Measurements from ENCODE around the gene XPA. TPM values are rescaled to one million over a fixed set of nuclear protein-coding genes. Genes with fewer than 3 reads are reported as not detected.

XPA gene
- total and polyA plus RNA-seq, 2 of the 8 experiments (the other 6 are each of a cell fraction or from before 2014, with no cell fraction given) = 0.24 to 2.6 TPM

GRCh38 chr9:97673922-97674321 lies 23.2 kb downstream of the XPA start:
- H3K23ac ChIP-seq (ENCODE audit: insufficient read length) = no peak overlapping the region
- CTCF ChIA-PET (ENCODE audit: partially characterized antibody) = interaction anchor here (1.0 kb wide), 1 partner anchor 75 kb away, joined by 4 read pairs; no protein-coding TSS in a partner anchor
- FAIRE-seq = no peak
- no peak overlapping the region for H3K4ac ChIP-seq (replicated peaks; ENCODE audit: insufficient read length, low read depth, low read length)
- no peaks in the 10 kb centered on the region for H3K79me1 ChIP-seq (ENCODE audit: low read depth, low read length)
- peaks cover 0 to 2% of the 10 kb centered on the region in 2 experiments for H4K20me1 ChIP-seq (replicated peaks in 1 of 2; ENCODE audit: control insufficient read depth in 1 of 2, insufficient read depth in 2 of 2, low read length in 2 of 2)
- H3K27me3 ChIP-seq (replicated peaks in 1 of 4; ENCODE audit: control insufficient read depth in 3 of 4, extremely low read depth in 1 of 4, insufficient read depth in 3 of 4, low read length in 3 of 4) = no peaks in the 10 kb centered on the region
- H2AFZ ChIP-seq (ENCODE audit: low read length) = no peak overlapping the region
- TF ChIP-seq SP2 (IDR thresholded peaks at IDR 0.05; ENCODE audit: low read length) (no peak), TBP (IDR thresholded peaks at IDR 0.05; ENCODE audit: low read depth, low read length) (no peak), SRF (IDR thresholded peaks at IDR 0.05; ENCODE audit: low read depth, low read length) (no peak), RBBP5 (IDR thresholded peaks at IDR 0.05; ENCODE audit: borderline replicate concordance, low read depth, low read length) (no peak), NANOG (IDR thresholded peaks at IDR 0.05; ENCODE audit: insufficient read depth, low read depth, low read length, poor library complexity, severe bottlenecking) (no peak), POU5F1 (IDR thresholded peaks at IDR 0.05; ENCODE audit: low read depth, low read length) (no peak), EZH2 (IDR thresholded peaks at IDR 0.05; ENCODE audit: low read depth, low read length, severe bottlenecking) (no peak), BRCA1 (IDR thresholded peaks at IDR 0.05; ENCODE audit: low read depth, low read length) (no peak), POLR2A (IDR thresholded peaks at IDR 0.05; ENCODE audit: control extremely low read depth in 1 of 2, low read depth in 2 of 2, low read length in 2 of 2) (no peak)
- no peak overlapping the region for H4K91ac ChIP-seq (replicated peaks; ENCODE audit: insufficient read length, low read length)
- no peak overlapping the region for H3K9ac ChIP-seq (replicated peaks in 1 of 4; ENCODE audit: extremely low read depth in 1 of 4, low read depth in 3 of 4, low read length in 3 of 4)
- no peak overlapping the region for H3K4me2 ChIP-seq (ENCODE audit: insufficient read depth in 1 of 2, low read depth in 2 of 2, low read length in 2 of 2)
- H3K79me2 ChIP-seq (ENCODE audit: control insufficient read depth in 1 of 2, insufficient read depth in 2 of 2, low read length in 2 of 2) = no peaks in the 10 kb centered on the region
- no peak overlapping the region for H2BK20ac ChIP-seq (ENCODE audit: low read length)
- H2BK5ac ChIP-seq (ENCODE audit: low read depth, low read length) = no peak overlapping the region
- 92% methylated on average over 3 of the region's 3 CpGs; no CpG with 5 or more reads in 1 of the 2 experiments for WGBS, 2 experiments (ENCODE audit: extremely low coverage in 1 of 2, insufficient coverage in 1 of 2, insufficient read length in 1 of 2, insufficient replicate concordance in 2 of 2, low coverage in 1 of 2, low lambda C conversion rate in 2 of 2, missing lambda C conversion rate in 1 of 2)
- H3K23me2 ChIP-seq (ENCODE audit: low read depth, low read length) = no peaks in the 10 kb centered on the region
- H3K9me3 ChIP-seq (ENCODE audit: insufficient read depth in 2 of 2, low read depth in 1 of 2, low read length in 1 of 2) = no peaks in the 10 kb centered on the region
- no peak overlapping the region for H3K14ac ChIP-seq (ENCODE audit: insufficient read length)
- no peak overlapping the region for H3K56ac ChIP-seq (replicated peaks; ENCODE audit: insufficient read length, low read depth, low read length)
- H4K8ac ChIP-seq (ENCODE audit: extremely low read depth, insufficient read depth, low read length) = no peak overlapping the region
- no peak for DNase-seq (ENCODE audit: low read depth in 1 of 2, low spot score in 2 of 2)
- H4K5ac ChIP-seq (ENCODE audit: insufficient read length, low read depth, low read length) = no peak overlapping the region
- no peak overlapping the region for H3K18ac ChIP-seq (ENCODE audit: extremely low read depth, low read length)
- H3K4me1 ChIP-seq (replicated peaks in 1 of 4; ENCODE audit: control insufficient read depth in 3 of 4, insufficient read depth in 4 of 4, low read length in 3 of 4) = no peaks in the 10 kb centered on the region
- no peak overlapping the region for H2BK120ac ChIP-seq (replicated peaks; ENCODE audit: low read depth, low read length)
- H3K4me3 ChIP-seq (ENCODE audit: extremely low read depth in 1 of 4, insufficient read depth in 2 of 4, low read depth in 3 of 4, low read length in 4 of 4) = no peak overlapping the region
- H3K27ac ChIP-seq (ENCODE audit: low read depth, low read length) = no peak overlapping the region
- no peak overlapping the region for H2BK12ac ChIP-seq (ENCODE audit: low read depth, low read length)
- H2BK15ac ChIP-seq (ENCODE audit: low read length) = no peak overlapping the region
- POLR2A ChIA-PET (ENCODE audit: partially characterized antibody) = interaction anchor here (1.2 to 1.3 kb wide), 2 partner anchors 13 to 17 kb away, joined by 3 to 4 read pairs; no protein-coding TSS in a partner anchor
- H3K36me3 ChIP-seq (ENCODE audit: control insufficient read depth in 2 of 4, insufficient read depth in 4 of 4, low read length in 3 of 4) = peaks cover 24 to 70% (median 60%) of the 10 kb centered on the region in 4 experiments
- H2AK5ac ChIP-seq (ENCODE audit: low read depth, low read length) = no peak overlapping the region
